GM21576 (cell line): ENCODE results near the gene PMP22.
A peak's percentile ranks its signal among the peaks of the same experiment; 100 is the strongest.

Experiments
- ATAC-seq: cut with Tn5 transposase; IDR thresholded peaks from one replicate; pipeline ENCODE4 v1.9.1; 2021; ENCODE audit warnings: mild to moderate bottlenecking, moderate library complexity; ENCODE audit not compliant: unreplicated experiment

PMP22 gene

GRCh38 chr17:15278380-15278779, 13.3 kb upstream of the PMP22 start:
- no peak for ATAC-seq

GRCh38 chr17:15274017-15274416, 8.9 kb upstream of the PMP22 start:
- no peak for ATAC-seq

- ATAC-seq = no peak
Observed at GRCh38 chr17:15273141-15273793, 8.1 kb upstream of the PMP22 start.

DNA sequence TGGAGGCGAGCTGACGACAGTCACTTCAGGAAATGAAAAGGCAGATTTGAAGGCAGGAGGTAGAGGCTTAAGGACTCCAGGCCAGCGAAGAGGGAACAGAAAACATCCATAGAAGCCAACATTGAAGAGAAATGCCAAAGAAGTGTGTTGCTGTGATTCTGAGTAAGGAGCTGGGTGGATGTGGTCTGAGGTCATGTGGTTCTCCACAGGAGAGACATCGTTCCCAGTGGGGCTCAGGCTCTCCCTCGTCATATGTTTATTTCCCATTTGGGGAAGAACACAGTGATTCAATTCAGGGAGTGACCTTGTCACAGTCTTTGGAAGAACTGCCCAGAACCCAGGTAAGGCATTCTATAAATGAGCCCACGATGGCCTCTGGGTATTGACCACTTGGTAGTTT, 6.6 kb upstream of the PMP22 start:
- no peak for ATAC-seq

GRCh38 chr17:15270628-15271381, 5.7 kb upstream of the PMP22 start:
- ATAC-seq = no peak

GRCh38 chr17:15269780-15270089, 4.6 kb upstream of the PMP22 start:
- no peak for ATAC-seq

DNA sequence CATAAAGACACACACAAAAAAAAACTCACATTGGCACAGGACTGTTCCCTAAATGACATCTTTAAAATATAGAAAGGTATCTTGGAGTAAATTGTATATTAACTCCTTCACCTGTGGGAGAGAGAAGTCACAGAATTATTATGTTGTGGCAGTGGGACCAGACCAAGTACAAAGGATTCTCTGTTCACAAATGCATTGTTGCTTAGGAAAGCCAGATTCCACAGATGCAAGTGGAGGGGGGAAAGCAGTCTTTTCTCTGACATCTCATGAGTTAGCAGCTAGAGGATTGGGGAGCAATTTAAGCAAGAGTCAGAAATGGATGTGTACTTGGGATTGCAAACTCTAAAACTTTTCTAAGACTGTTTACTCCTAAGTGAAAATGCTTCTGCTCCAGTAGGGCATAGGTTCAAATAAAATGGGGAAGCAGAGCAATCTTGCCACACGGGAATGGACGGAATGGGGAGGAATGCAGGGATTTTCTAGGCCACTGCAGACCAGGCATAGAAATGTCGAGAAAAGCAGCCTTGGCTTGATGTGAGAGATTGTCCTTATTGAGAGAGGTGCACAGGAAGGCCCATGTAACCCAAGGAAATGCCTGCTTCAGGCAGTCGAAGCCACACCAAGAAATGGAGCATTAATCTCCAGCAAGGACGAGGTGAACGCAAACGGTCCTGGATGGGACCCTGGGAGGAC, 4.1 kb upstream of the PMP22 start:
- no peak for ATAC-seq

- ATAC-seq = no peak
Observed at GRCh38 chr17:15268461-15268860, 3.3 kb upstream of the PMP22 start.

- no peak for ATAC-seq
Observed at GRCh38 chr17:15267996-15268395, 2.9 kb upstream of the PMP22 start.

- ATAC-seq = no peak
Observed at GRCh38 chr17:15266325-15267125, 1.4 kb upstream of the PMP22 start.

DNA sequence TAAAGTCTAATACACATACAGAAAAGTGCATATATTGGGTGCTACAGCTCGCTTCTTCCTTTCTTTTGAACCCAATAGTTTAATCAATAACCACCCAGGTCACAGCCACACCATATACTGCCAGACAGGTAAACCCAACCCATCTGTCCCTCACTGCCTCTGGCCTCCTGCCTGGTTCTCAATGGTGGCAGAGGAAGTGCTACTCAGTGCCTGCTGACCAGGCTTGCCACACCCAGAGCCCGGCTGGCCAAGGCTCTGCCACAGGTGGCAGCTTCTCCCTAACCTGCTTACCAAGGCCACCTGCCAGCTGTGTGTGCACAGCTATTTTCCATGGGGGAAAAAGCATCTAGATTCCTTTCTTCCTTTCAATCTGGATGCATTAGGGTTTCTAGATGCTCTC, 584 bp downstream of the PMP22 start:
- no peak for ATAC-seq

DNA sequence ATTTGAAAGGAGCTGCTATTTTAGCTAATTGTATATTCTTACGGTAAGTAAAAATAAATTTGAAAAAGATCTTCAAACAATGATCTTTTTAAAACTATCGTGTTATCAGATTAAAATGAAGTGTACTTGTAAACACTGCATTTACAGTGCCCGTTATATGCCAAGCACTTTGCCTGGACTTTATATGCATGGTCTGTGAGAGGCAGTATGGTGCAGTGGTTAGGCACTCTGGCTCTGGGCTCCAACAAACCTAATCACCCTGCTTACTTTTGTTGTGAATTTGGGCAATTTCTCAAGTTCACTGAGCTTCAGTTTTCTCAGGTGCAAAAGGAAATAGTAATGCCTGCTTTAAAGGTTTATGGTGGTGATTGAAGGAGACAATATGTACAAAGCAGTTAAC, 1.4 kb downstream of the PMP22 start:
- ATAC-seq = no peak

- no peak for ATAC-seq
Observed at GRCh38 chr17:15263206-15263579, 1.9 kb downstream of the PMP22 start.

GRCh38 chr17:15262291-15263205, 2.6 kb downstream of the PMP22 start:
- no peak for ATAC-seq

GRCh38 chr17:15261802-15262290, 3.3 kb downstream of the PMP22 start:
- ATAC-seq = no peak

DNA sequence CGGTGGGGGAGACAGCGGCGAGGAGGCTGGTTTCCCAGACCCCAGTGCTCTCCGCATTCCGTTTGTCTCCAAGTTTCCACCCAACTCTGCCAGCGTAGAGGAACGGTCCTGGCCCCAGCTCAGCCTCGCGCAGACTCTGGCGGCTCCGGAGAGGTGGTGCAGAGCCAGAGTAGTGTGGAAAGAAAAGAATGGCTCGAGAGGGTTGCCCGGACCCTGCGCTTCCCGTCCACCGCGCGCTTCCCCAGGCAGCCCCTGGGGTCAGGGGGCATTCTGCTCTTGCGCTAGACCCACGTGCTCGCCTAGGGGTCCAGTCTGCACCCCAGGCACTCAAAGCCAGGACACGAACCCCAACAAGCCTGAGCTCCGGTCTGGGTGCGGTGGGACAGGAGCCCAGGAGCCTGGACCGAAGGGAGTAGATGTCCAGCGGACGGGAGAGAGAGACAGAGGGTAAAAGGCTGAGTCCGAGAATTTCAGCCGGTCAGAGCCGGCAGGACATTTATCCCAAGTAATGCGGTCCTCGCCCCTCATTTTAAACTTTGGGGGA, 3.8 kb downstream of the PMP22 start:
- ATAC-seq = no peak

GRCh38 chr17:15260376-15261257, 4.5 kb downstream of the PMP22 start:
- peak; percentile 58 for ATAC-seq

DNA sequence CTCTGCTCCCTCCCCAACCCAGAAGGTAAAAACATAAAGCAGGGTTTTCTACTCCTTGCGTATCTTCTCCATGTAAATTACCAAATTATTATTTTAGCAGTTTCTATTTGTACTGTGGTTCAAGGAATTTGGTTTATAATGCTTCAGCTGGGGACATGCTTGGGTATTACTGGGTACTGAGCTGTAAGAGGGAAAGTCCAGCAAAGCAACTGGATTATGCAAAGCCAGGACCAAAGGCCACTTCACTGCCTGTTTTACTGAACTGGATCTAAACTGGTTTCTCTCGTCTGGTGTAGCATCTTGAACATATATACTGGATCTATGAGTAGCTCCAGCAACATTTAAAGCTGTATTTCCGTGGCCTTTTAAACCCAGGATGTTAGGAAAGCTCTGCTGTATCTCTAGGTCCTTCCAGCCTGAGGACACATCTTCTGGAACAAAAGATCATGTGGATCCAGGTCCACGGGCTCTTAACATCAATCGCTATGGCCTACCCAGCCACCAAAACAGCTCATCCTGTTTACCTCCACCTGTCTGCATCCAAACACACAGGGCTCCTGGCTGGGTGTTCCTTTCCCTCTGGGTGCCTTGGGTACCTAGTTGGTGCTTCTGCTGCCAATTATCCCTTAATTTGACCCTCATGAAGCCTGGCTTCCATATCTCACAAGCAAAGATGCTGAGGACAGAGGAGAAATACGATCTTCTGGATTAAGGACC, 7.2 kb downstream of the PMP22 start:
- ATAC-seq = no peak
